NCI-H2196 treated with DMSO at 0.1 percent for 48 hours (cell line): Measurements from ENCODE around the gene OTX1.
A peak's percentile ranks its signal among the peaks of the same experiment; 100 is the strongest.
"Not testable (repeated sequence)": the region's sequence is repeated elsewhere in the genome, so short reads cannot be mapped to it uniquely, and the experiment has no call there.

Source experiments
- DNase-seq: peaks from one replicate; lab custom pipeline; 2025; ENCODE audit not compliant: unreplicated experiment; lab: John Stamatoyannopoulos, UW

OTX1 gene

DNA sequence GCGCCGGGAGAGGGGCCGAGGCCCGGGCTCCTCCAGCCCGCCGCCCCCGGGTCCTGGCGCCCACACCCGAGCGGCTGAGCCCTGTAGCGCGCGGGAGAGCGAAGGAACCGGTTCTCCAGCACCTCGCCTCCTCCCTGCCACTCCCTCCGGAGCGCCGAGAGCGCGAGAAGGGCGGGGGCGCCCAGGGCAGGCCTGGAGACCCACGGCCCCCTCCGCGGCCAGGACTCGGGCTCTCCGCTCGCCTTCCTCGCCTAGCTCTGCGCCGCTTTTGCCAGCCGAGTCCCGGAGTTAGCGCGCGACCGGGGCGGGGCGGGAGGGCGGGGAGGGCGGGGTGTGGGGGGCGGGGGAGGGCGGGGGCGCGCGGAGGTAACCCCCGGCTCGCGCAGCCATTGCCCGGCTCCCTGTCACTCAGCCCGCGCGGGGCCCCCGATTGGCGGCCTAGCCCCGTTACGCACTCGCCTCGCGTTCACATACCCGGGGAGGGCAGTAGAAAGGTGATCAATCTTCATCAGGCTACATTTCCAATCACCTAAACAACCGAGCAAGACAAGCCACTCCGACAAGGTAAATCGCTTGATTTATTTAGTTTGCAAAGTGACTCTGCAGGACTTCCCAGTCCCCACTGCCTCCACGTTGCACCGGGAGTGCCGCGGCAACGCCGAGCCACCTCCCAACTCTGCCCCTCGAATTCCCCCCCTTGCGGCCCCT lies at the start of gene OTX1:
Gene OTX1 (plus strand): TSS at position 497 of the 708 bp plus-strand sequence. CDS start 2,161 bp downstream, outside the sequence.
- peak; percentile 35 for DNase-seq

DNA sequence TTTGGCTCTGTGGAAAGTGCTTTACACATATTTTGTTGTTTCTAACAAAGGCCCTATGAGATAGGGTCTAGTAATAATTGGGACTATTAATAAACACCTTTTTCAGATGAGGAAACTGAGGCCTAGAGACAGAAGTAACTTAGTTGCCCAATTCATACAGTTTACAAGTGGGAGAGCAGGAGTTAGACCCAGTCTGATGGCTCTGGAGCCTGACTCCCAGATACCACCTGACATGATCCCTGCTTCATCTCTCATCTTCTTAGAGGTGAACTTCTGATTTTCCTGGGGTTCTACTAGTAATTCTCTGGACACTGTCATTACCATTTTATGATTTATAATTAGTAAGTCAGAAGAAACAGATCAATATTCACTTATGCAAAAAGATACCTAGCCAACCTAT lies 49.1 kb upstream of the OTX1 start:
- no peak for DNase-seq

DNA sequence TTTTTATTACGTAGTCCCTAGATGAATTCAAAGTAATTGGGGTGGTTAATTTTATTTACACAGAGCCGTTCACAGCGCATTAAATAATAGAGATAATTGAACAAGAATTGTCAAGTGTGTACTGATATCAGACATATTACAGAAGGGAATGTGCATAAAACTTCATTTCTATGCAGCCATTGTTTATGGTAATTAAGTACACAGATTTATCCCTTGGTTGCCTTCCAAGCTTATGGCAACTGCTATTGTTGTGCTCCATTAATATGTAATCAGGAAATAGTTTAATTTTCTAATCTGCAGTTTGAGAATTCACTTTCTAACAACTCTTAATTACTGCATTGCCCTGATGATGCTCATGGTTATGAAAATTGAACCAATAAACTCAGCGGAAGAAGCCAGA lies 47.3 kb upstream of the OTX1 start:
- no peak for DNase-seq

DNA sequence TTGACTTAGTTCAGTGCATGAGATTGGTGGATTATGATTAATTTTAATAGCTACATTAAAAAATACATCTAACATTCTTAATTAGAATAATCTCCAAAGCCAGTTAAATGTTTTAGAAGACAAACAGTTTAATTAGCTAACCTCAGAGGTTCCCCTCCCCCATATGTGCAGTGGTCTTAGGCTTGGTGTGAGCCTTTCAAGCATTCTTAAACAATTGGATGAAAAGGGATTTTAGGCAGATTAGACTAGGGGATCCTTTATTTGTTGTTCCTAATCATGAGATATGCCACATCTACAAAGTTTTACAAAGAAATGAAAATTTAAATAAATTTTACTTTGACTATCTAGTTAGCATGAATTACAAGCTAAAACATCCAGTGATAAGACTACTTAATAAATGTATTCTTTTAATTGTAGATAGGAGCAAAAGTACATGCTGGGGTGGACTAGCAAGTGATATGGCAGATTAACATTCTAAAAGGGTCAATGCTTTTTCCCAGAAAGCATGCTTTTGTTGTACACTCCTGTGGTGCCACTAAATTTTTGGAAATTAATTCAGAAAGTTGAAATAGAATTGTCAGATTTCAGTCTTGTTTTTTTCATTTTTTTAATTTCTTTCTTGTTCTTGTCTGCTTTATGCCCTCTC lies 42.7 kb upstream of the OTX1 start:
- DNase-seq, result no peak

DNA sequence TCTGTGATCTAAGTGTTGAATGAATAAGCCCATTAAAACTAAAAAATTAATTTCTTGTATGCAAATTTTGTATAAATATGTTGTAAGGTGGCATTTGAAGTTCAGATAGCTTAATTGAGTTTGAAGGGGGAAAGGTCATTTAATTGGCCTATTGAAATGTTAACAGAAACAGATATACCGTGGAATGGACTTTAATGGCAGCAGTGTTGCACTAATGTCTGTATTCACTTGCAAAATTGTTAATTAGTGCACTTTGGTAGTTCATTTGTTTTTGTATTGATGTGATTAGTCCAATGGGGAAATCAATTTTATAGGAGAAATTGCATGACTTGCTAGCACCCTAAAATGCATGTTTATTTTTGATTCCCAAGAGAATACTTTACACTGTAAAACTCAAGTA lies 41.8 kb upstream of the OTX1 start:
- DNase-seq, result no peak

DNA sequence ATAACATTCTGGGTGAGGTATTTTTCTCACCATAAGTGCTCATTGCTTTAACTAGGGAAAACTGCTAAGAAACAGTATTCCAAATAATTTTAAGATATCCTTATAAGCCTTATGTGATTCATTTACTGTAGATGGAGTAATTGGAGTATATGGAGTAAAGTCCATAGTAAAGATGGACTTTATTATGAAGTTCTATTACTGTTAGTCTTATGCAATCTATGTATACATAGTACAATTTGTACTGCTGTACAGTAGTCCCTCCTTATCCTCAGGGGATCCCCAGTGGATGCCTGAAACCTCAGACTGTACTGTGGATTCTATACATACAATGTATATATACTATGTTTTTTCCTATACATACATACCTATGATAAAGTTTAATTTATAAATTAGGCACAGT lies 41.1 kb upstream of the OTX1 start:
- no peak for DNase-seq

DNA sequence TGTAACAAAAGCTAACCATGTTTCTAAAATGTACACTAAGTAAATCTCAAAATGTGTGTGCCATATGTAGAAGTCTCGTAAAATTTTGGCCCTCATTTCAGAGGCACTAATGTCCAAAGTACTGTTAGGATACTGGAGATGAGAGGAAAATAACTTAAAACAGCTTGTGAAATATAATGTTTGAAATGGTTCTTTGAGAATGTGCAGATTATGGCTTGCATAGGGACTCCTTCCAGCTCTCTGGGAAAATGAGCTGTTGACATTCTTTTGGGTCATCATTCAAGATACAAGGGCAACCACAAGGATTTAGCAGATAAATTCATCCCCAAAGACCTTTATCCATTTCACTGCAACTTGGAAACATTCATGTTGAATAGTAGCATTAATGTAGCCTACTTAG lies 38.1 kb upstream of the OTX1 start:
- no peak for DNase-seq

DNA sequence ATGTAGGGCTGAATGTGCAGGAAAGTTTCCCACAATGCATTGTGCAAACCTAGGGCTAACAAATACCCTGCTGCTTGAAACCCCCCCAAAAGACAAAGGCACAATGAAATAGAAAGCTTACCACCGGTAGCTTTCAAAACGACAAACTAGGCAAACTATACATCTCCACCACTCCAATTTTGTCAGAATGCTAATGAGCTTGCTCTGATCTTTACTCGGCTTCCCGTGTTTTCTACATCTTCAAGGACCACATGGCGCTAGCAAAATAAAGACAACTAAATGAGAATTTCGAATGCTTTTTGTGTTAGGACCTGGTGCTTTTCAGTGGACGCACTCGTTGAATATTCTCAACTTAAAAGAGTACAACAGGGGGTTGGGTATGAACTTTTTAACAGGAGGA lies 37.2 kb upstream of the OTX1 start:
- no peak for DNase-seq

DNA sequence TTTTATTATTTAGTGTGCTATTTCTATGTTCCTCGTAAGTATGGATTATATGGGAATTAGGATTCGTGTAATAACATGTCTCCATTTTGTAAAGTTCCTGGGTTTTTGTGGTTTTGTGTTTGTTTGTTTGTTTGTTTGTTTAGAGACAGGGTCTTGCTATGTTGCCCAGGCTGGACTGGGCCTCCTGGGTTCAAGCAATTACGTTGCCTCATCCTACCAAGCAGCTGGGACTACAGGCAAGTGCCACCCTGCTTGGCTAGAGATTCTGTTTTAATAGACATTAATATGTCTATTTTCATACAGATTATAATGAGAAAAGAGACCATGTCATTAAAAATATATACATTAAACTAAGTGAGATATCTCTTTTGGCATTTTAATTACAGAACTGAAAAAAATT lies 35.2 kb upstream of the OTX1 start:
- DNase-seq, result no peak

DNA sequence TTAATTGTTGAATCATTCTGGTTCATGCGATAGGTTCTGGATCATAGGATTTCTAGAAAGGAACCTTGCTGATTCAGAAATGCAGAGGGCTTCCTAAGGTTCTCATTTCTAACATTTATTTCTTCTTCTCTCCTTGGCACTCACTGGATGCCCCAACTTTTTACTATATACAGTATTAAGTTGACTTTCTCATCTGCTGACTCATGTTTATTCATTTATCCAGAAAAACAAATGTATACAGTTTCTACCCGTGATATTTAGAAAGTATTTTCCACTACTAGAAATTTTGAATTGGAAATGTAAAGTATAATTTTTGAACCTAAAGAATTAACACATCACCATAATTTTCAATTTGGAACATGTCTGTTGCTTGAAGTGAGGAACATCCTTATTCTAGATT lies 32.2 kb upstream of the OTX1 start:
- DNase-seq, result no peak

DNA sequence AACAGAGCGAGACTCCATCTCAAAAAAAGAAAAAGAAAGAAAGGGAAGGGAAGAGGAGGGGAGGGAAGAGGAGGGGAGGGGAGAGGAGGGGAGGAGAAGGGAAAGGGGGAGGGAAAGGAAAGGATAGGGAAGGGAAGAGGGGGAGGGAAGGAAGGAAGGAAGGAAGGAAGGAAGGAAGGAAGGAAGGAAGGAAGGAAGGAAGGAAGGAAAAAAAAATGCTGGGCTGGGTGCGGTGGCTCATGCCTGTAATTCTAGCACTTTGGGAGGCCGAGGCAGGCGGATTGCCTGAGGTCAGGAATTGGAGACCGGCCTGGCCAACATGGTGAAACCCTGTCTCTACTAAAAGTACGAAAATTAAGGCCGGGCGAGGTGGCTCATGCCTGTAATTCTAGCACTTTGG lies 30.9 kb upstream of the OTX1 start:
- DNase-seq, result not testable (repeated sequence)

DNA sequence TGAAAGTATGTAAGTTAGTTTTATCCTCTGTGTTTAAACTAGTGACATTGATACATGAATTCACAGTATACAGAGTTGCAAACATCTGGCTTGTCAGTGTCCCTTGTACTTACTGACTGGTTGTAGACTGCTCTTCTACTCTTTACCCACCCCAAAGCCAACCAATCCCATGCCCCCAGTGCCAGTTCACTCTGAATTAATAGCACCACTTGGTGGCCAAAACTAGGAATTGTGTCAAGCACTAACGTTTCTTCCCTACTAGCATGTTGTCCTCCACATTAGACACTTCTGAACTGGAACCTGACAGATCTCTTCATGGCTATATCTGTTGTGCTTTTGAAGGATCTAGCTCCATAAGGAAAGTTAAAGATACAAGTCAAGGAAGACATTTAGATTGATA lies 27.2 kb upstream of the OTX1 start:
- no peak for DNase-seq

DNA sequence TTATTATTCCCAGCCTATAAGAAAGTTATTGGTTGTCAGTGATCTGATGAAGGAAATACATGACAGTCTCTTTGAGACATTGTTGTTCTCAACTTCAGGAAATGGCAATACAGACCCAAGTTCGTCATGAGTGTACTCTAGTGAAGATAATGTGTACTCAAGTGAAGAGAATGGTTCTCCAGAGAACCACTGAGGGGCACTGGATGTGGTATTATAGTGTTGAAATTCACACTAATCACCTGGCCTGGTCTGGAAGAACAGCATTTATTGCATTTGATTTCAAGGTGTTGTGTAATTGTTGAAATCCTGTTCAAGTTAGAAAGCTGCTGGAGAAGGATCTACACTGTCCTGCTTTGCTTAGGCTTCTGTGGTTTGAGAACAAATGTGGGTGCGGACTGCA lies 23.4 kb upstream of the OTX1 start:
- DNase-seq, result no peak

DNA sequence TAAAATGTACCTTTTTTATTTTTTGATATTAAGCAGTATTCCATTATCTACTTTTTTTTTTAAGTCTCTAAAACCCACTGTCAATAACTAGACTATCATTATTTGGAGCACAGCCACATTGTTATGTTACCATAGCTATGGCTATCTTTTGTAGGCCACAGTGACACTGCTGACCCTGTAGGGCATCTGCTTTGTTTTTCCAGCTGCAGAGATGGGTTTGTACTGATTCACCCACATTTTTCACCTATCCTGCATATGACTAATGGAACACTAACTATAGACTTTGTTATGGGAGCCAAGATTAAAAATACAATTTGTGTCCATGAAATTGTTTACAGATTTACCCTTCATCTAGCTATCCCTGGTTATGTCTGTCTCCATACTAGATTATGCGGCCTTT lies 21.6 kb upstream of the OTX1 start:
- no peak for DNase-seq

DNA sequence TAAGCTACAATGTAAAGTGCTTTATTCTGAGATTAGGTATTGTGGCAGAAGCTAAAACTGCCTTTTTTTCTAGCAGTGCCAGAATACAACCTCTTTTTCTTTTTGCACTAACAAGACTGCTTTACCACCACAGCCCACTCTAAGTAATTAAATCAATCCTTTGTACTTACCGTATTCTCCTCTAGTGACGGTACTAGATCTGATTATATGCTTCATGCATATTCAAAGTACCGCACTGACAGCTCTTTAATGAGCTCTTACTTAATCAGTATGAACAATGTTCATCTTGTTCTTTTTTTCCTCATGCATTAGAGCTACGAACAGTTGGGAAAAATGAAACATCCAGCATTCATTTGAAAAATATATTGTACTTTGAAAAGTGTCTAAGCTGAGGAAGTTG lies 16.1 kb upstream of the OTX1 start:
- no peak for DNase-seq

DNA sequence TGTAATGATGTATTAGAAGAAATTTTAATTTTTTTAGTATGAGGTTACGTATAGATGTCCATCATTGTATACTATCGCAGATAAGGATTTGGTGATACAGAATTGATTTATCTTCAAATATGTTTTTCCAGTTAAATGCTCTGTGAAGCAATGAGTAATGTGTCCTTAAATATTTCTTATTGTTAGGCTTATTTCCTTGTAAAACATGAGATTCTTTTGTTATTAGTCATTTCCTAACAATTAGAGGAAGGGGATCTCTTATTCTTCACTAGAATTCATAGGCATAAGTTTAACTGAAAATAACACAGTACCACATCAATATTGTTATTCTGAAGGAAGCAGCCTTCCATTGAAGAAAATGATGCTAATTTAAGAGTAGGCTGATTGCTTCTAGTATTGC lies 15.5 kb upstream of the OTX1 start:
- no peak for DNase-seq

DNA sequence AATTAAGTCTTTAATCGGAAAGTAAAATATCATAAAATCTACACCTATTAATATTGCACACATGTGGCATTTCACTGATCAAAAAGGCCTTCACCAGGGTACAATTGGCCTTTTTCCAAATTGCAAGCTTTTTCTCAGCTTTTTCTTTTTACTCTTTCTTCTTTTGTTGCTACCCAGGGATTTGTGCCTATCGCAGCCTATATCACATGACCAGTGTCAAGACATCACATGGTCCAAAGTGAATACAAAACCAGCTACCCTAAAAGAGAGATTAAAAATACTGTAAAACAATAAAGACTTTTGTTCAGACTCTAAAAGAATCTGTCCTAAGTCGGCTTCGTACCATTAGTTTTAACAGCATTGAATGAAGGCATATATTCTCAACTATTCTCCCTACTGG lies 15.0 kb upstream of the OTX1 start:
- no peak for DNase-seq

DNA sequence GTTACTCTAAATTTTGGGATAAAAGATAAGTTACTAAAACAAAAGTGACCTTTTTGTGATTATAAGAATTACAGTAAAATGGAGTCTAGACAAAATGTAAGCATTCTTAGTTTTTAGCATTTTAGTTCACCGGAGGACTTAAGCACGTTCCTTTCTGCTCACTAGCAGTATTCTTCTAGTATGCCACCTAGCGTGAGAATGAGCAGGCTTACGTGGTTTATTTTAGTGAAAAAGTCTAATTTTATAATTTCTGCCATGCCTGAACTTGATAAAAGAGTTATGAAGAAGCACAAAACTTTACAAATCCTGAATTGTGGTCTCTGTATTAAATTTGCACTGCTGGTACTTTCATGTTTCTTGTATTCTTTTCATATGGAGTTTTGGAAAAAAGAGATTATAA lies 12.6 kb upstream of the OTX1 start:
- no peak for DNase-seq

DNA sequence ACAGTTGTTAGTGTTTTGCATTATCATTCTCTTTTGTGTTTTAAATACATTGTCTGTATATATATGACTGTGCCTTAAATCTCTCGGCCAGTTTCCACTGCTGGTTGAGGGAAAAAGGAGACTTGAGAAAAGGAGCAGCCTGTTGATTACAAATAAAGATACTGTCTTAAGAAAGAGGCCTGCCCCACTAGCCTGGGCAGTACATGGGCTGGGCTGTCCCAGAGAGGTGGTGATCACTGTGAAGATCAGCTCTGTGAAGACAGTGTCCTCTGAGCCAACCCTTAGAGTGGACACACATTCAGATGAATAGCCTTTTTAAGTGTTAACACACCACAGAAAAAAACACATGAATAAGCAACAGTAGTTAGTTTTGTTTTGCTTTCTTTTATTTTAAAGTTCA lies 10.0 kb upstream of the OTX1 start:
- DNase-seq, result no peak

DNA sequence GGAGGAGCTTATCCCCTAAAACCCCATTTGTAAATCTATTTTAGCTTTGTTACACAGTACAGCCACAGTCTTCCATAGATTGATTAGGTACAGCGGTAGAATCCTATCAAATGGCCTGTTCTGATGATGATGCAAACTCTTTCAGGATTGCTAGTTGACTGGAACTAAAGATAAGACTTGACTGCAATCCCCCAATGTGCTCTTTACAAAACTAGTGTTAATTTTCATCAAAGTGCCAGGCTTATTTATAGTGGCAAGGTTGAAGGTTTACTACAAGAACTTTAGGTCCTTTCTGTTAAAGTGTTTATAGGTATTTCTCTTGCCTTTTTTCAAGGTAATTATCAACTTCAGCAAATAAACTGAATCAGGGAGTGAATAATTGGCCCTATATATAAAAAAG lies 9.0 kb upstream of the OTX1 start:
- DNase-seq, result no peak

DNA sequence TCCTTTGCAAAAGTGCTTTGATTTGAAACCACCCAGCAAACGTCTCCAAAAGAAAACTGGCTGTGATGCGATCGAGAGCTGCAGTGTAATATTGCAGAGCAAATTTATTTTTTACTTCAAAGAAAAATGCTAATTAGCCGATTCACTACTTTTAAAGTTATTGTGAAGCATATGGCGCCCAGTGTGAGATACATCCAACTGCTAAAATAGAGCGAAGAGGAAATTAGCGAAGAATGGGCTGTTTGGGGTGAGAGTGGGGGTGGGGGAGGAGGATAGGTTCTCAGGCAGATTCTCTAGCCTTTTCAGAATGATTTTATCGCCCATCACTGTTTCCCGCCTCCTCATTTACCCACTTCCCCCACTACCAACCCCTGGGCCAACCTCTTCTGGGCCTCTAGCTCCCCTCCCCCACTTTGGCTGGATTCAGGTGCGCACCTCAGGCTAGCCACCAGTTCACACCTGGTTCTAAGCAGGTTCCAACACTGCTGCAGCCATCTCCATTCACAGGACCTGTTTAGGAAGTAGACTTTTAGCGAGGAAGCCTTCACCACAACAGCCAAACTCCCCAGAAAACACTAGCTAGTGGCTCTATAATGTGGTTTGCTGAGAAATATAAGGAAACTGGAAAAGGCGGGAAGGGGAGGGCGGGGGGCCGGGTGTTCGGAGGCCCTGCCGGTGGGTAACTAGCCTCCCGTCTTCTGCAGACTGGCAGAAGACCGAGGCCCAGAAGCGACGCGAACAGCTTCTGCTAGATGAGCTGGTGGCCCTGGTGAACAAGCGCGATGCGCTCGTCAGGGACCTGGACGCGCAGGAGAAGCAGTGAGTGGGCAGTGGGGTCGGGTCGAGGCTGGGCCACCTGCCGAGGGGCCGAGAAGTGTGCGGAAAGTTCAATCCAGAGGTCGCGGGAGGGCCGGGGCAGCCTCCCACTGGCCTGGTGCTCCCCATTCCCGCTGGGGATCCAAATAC lies 6.0 kb upstream of the OTX1 start:
- DNase-seq, result no peak

DNA sequence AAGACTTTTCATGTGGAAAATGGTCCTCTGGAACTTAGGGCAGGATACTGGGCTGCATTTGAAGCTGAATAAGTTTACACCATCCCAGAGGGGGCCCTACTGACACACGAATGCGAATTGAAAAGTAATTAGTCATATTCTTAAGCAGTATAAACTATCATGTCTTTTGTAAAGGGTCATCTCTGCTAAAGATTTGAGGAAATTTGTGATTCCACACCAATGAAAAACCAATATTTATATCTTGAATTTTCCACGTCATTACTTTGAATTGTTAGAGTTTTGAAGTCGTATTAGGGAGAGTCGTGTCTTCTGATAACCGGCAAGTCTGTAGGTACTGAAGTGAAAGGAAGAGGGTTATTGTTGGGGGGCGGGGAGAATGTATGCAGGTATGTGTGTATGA lies 4.1 kb upstream of the OTX1 start:
- DNase-seq, result no peak
